Measurements from ENCODE around the gene SERTAD1.

The SERTAD1 gene

DNA sequence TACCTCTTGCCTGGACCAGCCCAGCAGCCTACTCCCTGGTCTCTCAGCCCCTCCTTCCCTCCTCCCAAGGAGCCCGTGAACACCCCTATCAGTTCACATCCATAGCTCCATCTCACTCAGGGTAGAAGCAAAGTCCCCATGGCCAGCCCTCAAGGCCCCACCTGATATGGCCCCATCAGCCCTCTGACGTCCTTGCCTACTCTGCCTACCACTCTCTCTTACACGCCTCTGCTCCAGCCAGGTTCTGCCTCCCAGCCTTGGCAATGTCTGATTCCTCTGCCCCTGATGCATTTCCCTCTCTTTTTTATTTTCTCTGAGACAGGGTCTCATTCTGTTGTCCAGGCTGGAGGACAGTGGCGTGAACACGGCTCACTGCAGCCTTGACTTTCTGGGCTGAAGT is 26.2 kb upstream of the SERTAD1 start:
- DNase-seq (ENCODE audit: low spot score): no peak
- WGBS, 2 donors (ENCODE audit: extremely low coverage in 2 of 2, insufficient read length in 2 of 2, insufficient replicate concordance in 1 of 2): no CpG with 5 or more reads among the region's 5 CpGs
- no peak overlapping the region for H3K14ac ChIP-seq (ENCODE audit: low read length)

GRCh38 chr19:40450664-40451063 is 24.9 kb upstream of the SERTAD1 start:
- Histone ChIP-seq H3K23ac (ENCODE audit: low read depth, low read length, poor library complexity) (no peak overlapping the region), H3K4me3 (ENCODE audit: low read length in 2 of 2) (no peak overlapping the region), H2AFZ (ENCODE audit: low read length) (no peak overlapping the region), H3K9me3 (replicated peaks in 1 of 2; ENCODE audit: control insufficient read depth in 2 of 2, insufficient read depth in 1 of 2, low read depth in 1 of 2, low read length in 2 of 2) (no peaks in the 10 kb centered on the region), H2BK120ac (ENCODE audit: low read depth, low read length) (no peak overlapping the region), H3K18ac (ENCODE audit: low read length) (no peak overlapping the region), H3K4ac (ENCODE audit: low read length) (no peak overlapping the region), H2BK12ac (ENCODE audit: low read length) (no peak overlapping the region), H3K36me3 (replicated peaks in 1 of 2; ENCODE audit: control insufficient read depth in 2 of 2, insufficient read depth in 2 of 2, low read length in 2 of 2) (no peaks in the 10 kb centered on the region), H2BK5ac (ENCODE audit: low read length) (no peak overlapping the region), H3K14ac (ENCODE audit: low read length) (no peak overlapping the region), H3K79me1 (ENCODE audit: low read depth, low read length) (peaks cover 3% of the 10 kb centered on the region), H4K91ac (ENCODE audit: low read depth, low read length, poor library complexity) (no peak overlapping the region), H3K27me3 (ENCODE audit: control insufficient read depth in 3 of 3, insufficient read depth in 3 of 3, low read depth in 1 of 3, low read length in 3 of 3) (no peaks in the 10 kb centered on the region), H4K8ac (ENCODE audit: low read depth, low read length) (no peak overlapping the region), H3K27ac (replicated peaks; ENCODE audit: low read length) (no peak overlapping the region), H3K9ac (ENCODE audit: low read depth, low read length, poor library complexity) (no peak overlapping the region), H3K4me2 (ENCODE audit: insufficient read depth, low read length, poor library complexity, severe bottlenecking) (no peak overlapping the region), H2AK5ac (ENCODE audit: low read depth, low read length) (no peak overlapping the region), H3K4me1 (ENCODE audit: control insufficient read depth in 2 of 2, insufficient read depth in 1 of 2, low read depth in 1 of 2, low read length in 2 of 2) (peaks cover 8% of the 10 kb centered on the region in 2 donors), H2BK15ac (ENCODE audit: low read length) (no peak overlapping the region)
- WGBS, 2 donors (ENCODE audit: extremely low coverage in 2 of 2, insufficient read length in 2 of 2, insufficient replicate concordance in 1 of 2): no CpG with 5 or more reads among the region's 4 CpGs
- DNase-seq (ENCODE audit: low spot score): no peak

More for the DNA sequence above, 26.2 kb upstream of the SERTAD1 start:
- no peak overlapping the region for H3K4me3 ChIP-seq (ENCODE audit: low read length in 2 of 2)
- H3K36me3 ChIP-seq (replicated peaks in 1 of 2; ENCODE audit: control insufficient read depth in 2 of 2, insufficient read depth in 2 of 2, low read length in 2 of 2): no peaks in the 10 kb centered on the region
- H3K4me2 ChIP-seq (ENCODE audit: insufficient read depth, low read length, poor library complexity, severe bottlenecking): no peak overlapping the region
- H2AK5ac ChIP-seq (ENCODE audit: low read depth, low read length): no peak overlapping the region
- no peak overlapping the region for H2BK5ac ChIP-seq (ENCODE audit: low read length)
- H3K9me3 ChIP-seq (replicated peaks in 1 of 2; ENCODE audit: control insufficient read depth in 2 of 2, insufficient read depth in 1 of 2, low read depth in 1 of 2, low read length in 2 of 2): no peaks in the 10 kb centered on the region
- H2BK15ac ChIP-seq (ENCODE audit: low read length): no peak overlapping the region
- no peaks in the 10 kb centered on the region for H3K27me3 ChIP-seq (ENCODE audit: control insufficient read depth in 3 of 3, insufficient read depth in 3 of 3, low read depth in 1 of 3, low read length in 3 of 3)
- H2BK120ac ChIP-seq (ENCODE audit: low read depth, low read length): no peak overlapping the region
- no peak overlapping the region for H3K4ac ChIP-seq (ENCODE audit: low read length)
- peaks cover 3% of the 10 kb centered on the region for H3K79me1 ChIP-seq (ENCODE audit: low read depth, low read length)
- H4K8ac ChIP-seq (ENCODE audit: low read depth, low read length): no peak overlapping the region
- no peak overlapping the region for H4K91ac ChIP-seq (ENCODE audit: low read depth, low read length, poor library complexity)
- H3K27ac ChIP-seq (replicated peaks; ENCODE audit: low read length): no peak overlapping the region
- no peak overlapping the region for H2BK12ac ChIP-seq (ENCODE audit: low read length)
- no peak overlapping the region for H3K18ac ChIP-seq (ENCODE audit: low read length)
- no peak overlapping the region for H3K23ac ChIP-seq (ENCODE audit: low read depth, low read length, poor library complexity)
- no peaks in the 10 kb centered on the region for H3K4me1 ChIP-seq (ENCODE audit: control insufficient read depth in 2 of 2, insufficient read depth in 1 of 2, low read depth in 1 of 2, low read length in 2 of 2)
- H2AFZ ChIP-seq (ENCODE audit: low read length): no peak overlapping the region
- H3K9ac ChIP-seq (ENCODE audit: low read depth, low read length, poor library complexity): no peak overlapping the region

DNA sequence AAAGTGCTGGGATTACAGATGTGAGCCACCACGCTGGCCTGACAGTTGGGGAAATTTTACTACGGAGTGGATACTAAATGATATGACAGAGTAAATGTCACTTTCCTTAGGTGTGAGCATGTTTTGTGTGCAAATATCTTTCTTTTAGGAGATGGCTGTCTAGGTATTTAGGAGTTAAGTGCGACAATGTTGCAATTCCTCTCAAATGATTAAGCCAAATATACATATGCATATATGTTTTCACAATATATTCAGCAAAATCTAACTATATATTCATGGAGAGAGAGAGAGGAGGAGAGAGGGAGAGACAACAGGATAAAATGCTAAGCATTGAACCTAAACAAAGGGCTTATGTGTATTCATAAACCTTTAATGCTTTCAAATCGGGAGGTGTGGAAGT is 23.7 kb upstream of the SERTAD1 start:
- Histone ChIP-seq H4K8ac (ENCODE audit: low read depth, low read length) (no peak overlapping the region), H3K4ac (ENCODE audit: low read length) (no peak overlapping the region), H2BK15ac (ENCODE audit: low read length) (no peak overlapping the region), H3K4me1 (ENCODE audit: control insufficient read depth in 2 of 2, insufficient read depth in 1 of 2, low read depth in 1 of 2, low read length in 2 of 2) (peaks cover 12 to 15% of the 10 kb centered on the region in 2 donors), H2BK12ac (ENCODE audit: low read length) (no peak overlapping the region), H3K27me3 (ENCODE audit: control insufficient read depth in 3 of 3, insufficient read depth in 3 of 3, low read depth in 1 of 3, low read length in 3 of 3) (no peaks in the 10 kb centered on the region), H3K9me3 (replicated peaks in 1 of 2; ENCODE audit: control insufficient read depth in 2 of 2, insufficient read depth in 1 of 2, low read depth in 1 of 2, low read length in 2 of 2) (no peaks in the 10 kb centered on the region), H3K23ac (ENCODE audit: low read depth, low read length, poor library complexity) (no peak overlapping the region), H2BK5ac (ENCODE audit: low read length) (no peak overlapping the region), H2AFZ (ENCODE audit: low read length) (no peak overlapping the region), H2BK120ac (ENCODE audit: low read depth, low read length) (no peak overlapping the region), H3K4me2 (ENCODE audit: insufficient read depth, low read length, poor library complexity, severe bottlenecking) (no peak overlapping the region), H3K18ac (ENCODE audit: low read length) (no peak overlapping the region), H3K4me3 (ENCODE audit: low read length in 2 of 2) (no peak overlapping the region), H2AK5ac (ENCODE audit: low read depth, low read length) (no peak overlapping the region), H3K36me3 (replicated peaks in 1 of 2; ENCODE audit: control insufficient read depth in 2 of 2, insufficient read depth in 2 of 2, low read length in 2 of 2) (no peaks in the 10 kb centered on the region), H3K79me1 (ENCODE audit: low read depth, low read length) (peaks cover 3% of the 10 kb centered on the region), H3K9ac (ENCODE audit: low read depth, low read length, poor library complexity) (no peak overlapping the region), H4K91ac (ENCODE audit: low read depth, low read length, poor library complexity) (no peak overlapping the region), H3K27ac (replicated peaks; ENCODE audit: low read length) (no peak overlapping the region), H3K14ac (ENCODE audit: low read length) (no peak overlapping the region)
- DNase-seq (ENCODE audit: low spot score): no peak
- whole genome bisulfite sequencing, 2 donors (ENCODE audit: extremely low coverage in 2 of 2, insufficient read length in 2 of 2, insufficient replicate concordance in 1 of 2): no CpG with 5 or more reads among the region's 4 CpGs

DNA sequence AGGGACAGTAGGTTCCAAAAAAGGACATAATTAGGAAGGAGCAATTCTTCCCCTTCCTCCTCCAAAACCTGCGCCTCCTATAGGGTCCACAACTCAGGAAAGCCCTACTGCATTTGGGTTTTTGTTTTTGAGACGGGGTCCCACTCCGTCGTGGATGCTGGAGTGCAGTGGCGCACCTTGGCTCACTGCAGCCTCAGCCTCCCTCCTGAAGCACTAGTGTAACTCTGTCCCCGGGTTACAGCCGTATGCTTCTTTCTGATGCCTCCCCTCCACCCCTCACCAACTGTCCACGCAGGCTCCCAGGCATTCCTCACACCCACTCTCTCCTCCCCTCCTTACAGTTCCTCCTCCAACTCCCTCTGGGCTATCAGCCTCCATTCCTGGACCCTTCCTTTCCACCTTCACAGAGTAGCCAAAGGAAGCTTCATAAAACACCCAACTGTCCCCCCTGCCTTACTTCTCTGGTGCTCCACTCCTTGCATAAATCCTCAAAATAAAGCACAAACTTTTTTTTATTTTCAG is 20.5 kb upstream of the SERTAD1 start:
- no peak overlapping the region for H3K4me3 ChIP-seq (ENCODE audit: low read length in 2 of 2)
- peak overlapping the region; percentile 82 for H3K18ac ChIP-seq (ENCODE audit: low read length)
- H2BK120ac ChIP-seq (ENCODE audit: low read depth, low read length): peak overlapping the region; percentile 13
- H2AFZ ChIP-seq (ENCODE audit: low read length): peak overlapping the region; percentile 17
- WGBS, 2 donors (ENCODE audit: extremely low coverage in 2 of 2, insufficient read length in 2 of 2, insufficient replicate concordance in 1 of 2): no CpG with 5 or more reads among the region's 8 CpGs
- no peak overlapping the region for H3K4me2 ChIP-seq (ENCODE audit: insufficient read depth, low read length, poor library complexity, severe bottlenecking)
- no peak overlapping the region for H3K4ac ChIP-seq (ENCODE audit: low read length)
- H3K36me3 ChIP-seq (replicated peaks in 1 of 2; ENCODE audit: control insufficient read depth in 2 of 2, insufficient read depth in 2 of 2, low read length in 2 of 2): peaks cover 6 to 14% of the 10 kb centered on the region in 2 donors
- H3K4me1 ChIP-seq (ENCODE audit: control insufficient read depth in 2 of 2, insufficient read depth in 1 of 2, low read depth in 1 of 2, low read length in 2 of 2): peaks cover 15 to 32% of the 10 kb centered on the region in 2 donors
- no peak overlapping the region for H2BK12ac ChIP-seq (ENCODE audit: low read length)
- peak overlapping the region; percentile 70 for H2BK15ac ChIP-seq (ENCODE audit: low read length)
- H3K79me1 ChIP-seq (ENCODE audit: low read depth, low read length): peaks cover 11% of the 10 kb centered on the region
- no peak overlapping the region for H3K9ac ChIP-seq (ENCODE audit: low read depth, low read length, poor library complexity)
- H3K14ac ChIP-seq (ENCODE audit: low read length): no peak overlapping the region
- peak overlapping the region; percentile 29 for H3K23ac ChIP-seq (ENCODE audit: low read depth, low read length, poor library complexity)
- H3K27me3 ChIP-seq (ENCODE audit: control insufficient read depth in 3 of 3, insufficient read depth in 3 of 3, low read depth in 1 of 3, low read length in 3 of 3): no peaks in the 10 kb centered on the region
- DNase-seq (ENCODE audit: low spot score): no peak
- H4K91ac ChIP-seq (ENCODE audit: low read depth, low read length, poor library complexity): no peak overlapping the region
- peak overlapping the region; percentile 85 for H2AK5ac ChIP-seq (ENCODE audit: low read depth, low read length)
- peak overlapping the region; percentile 20 for H3K27ac ChIP-seq (replicated peaks; ENCODE audit: low read length)
- H3K9me3 ChIP-seq (replicated peaks in 1 of 2; ENCODE audit: control insufficient read depth in 2 of 2, insufficient read depth in 1 of 2, low read depth in 1 of 2, low read length in 2 of 2): no peaks in the 10 kb centered on the region
- no peak overlapping the region for H2BK5ac ChIP-seq (ENCODE audit: low read length)
- H4K8ac ChIP-seq (ENCODE audit: low read depth, low read length): no peak overlapping the region

Data from neuronal stem cell (in vitro differentiated cells).